Measurements from ENCODE around the gene SCP2. TPM values are rescaled to one million over a fixed set of nuclear protein-coding genes. Genes with fewer than 3 reads are reported as not detected.

Gene SCP2
- total RNA-seq, 2 donors from 2014 or later, result 50.8 to 54.3 TPM

- Mint-ChIP-seq H3K27me3 (ENCODE audit: low read depth) (no peaks in the 10 kb centered on the region), H3K9me3 (no peaks in the 10 kb centered on the region), H3K27ac (no peak overlapping the region), H3K4me3 (no peak overlapping the region), H3K36me3 (ENCODE audit: insufficient read depth in 2 of 2) (no peaks in the 10 kb centered on the region), H3K4me1 (ENCODE audit: low read depth) (no peaks in the 10 kb centered on the region)
- DNase-seq, result no peak
- ATAC-seq (replicated peaks in 1 of 2), result no peak
Measured at GRCh38 chr1:53090227-53091147, 163.4 kb downstream of the SCP2 start.

- no peak overlapping the region for H3K27ac Mint-ChIP-seq
- no peaks in the 10 kb centered on the region for H3K27me3 Mint-ChIP-seq (ENCODE audit: low read depth)
- no peaks in the 10 kb centered on the region for H3K4me1 Mint-ChIP-seq (ENCODE audit: low read depth)
- H3K4me3 Mint-ChIP-seq, result no peak overlapping the region
- ATAC-seq (replicated peaks in 1 of 2) (no peak), DNase-seq (no peak)
- H3K36me3 Mint-ChIP-seq (ENCODE audit: insufficient read depth in 2 of 2), result no peaks in the 10 kb centered on the region
- H3K9me3 Mint-ChIP-seq, result no peaks in the 10 kb centered on the region
Measured at GRCh38 chr1:53091841-53092645, 165.0 kb downstream of the SCP2 start.

- Mint-ChIP-seq H3K4me1 (ENCODE audit: low read depth) (no peaks in the 10 kb centered on the region), H3K27me3 (ENCODE audit: low read depth) (no peaks in the 10 kb centered on the region), H3K4me3 (no peak overlapping the region), H3K9me3 (no peaks in the 10 kb centered on the region), H3K36me3 (ENCODE audit: insufficient read depth in 2 of 2) (no peaks in the 10 kb centered on the region), H3K27ac (no peak overlapping the region)
- no peak for DNase-seq
- no peak for ATAC-seq (replicated peaks in 1 of 2)
Measured at GRCh38 chr1:53092659-53093450, 165.8 kb downstream of the SCP2 start.

GRCh38 chr1:53093451-53093754, 166.3 kb downstream of the SCP2 start:
- Mint-ChIP-seq H3K9me3 (no peaks in the 10 kb centered on the region), H3K4me3 (no peak overlapping the region), H3K27ac (no peak overlapping the region), H3K36me3 (ENCODE audit: insufficient read depth in 2 of 2) (no peaks in the 10 kb centered on the region), H3K27me3 (ENCODE audit: low read depth) (no peaks in the 10 kb centered on the region), H3K4me1 (ENCODE audit: low read depth) (no peaks in the 10 kb centered on the region)
- no peak for DNase-seq
- ATAC-seq (replicated peaks in 1 of 2), result no peak

- H3K4me3 Mint-ChIP-seq, result no peak overlapping the region
- no peaks in the 10 kb centered on the region for H3K9me3 Mint-ChIP-seq
- H3K4me1 Mint-ChIP-seq (ENCODE audit: low read depth), result no peaks in the 10 kb centered on the region
- DNase-seq (no peak), ATAC-seq (replicated peaks in 1 of 2) (no peak)
- no peaks in the 10 kb centered on the region for H3K27me3 Mint-ChIP-seq (ENCODE audit: low read depth)
- H3K27ac Mint-ChIP-seq, result no peak overlapping the region
- H3K36me3 Mint-ChIP-seq (ENCODE audit: insufficient read depth in 2 of 2), result no peaks in the 10 kb centered on the region
Measured at GRCh38 chr1:53093778-53094532, 166.9 kb downstream of the SCP2 start.

- Mint-ChIP-seq H3K27ac (no peak overlapping the region), H3K27me3 (ENCODE audit: low read depth) (no peaks in the 10 kb centered on the region), H3K4me1 (ENCODE audit: low read depth) (no peaks in the 10 kb centered on the region), H3K36me3 (ENCODE audit: insufficient read depth in 2 of 2) (no peaks in the 10 kb centered on the region), H3K9me3 (no peaks in the 10 kb centered on the region), H3K4me3 (no peak overlapping the region)
- ATAC-seq (replicated peaks in 1 of 2), result no peak
- no peak for DNase-seq
Measured at GRCh38 chr1:53094533-53094919, 167.4 kb downstream of the SCP2 start.

Other genes with a start within 250 kb of the SCP2 start
- gene COA7, start 228.9 kb upstream of the SCP2 start, total RNA-seq, result 10 to 100 TPM; 13.8 to 20.4 TPM
- gene ZYG11B, start 200.8 kb upstream of the SCP2 start, total RNA-seq, result 10 to 100 TPM; 13.4 to 13.9 TPM
- gene ZYG11A, start 84.5 kb upstream of the SCP2 start, total RNA-seq, result under 1 TPM; 0.35 to 0.72 TPM
- 100 to 1,000 TPM in 1 of 2 donors, 10 to 100 TPM in 1; 93.6 to 104 TPM for gene ECHDC2, start 5.5 kb upstream of the SCP2 start, total RNA-seq
- not detected for gene PODN, start 134.9 kb downstream of the SCP2 start, total RNA-seq
- gene SLC1A7, start 215.4 kb downstream of the SCP2 start, total RNA-seq, result not detected

Measured in activated T-cell treated with anti-CD3 and anti-CD28 coated beads, Interleukin-2, amount 50 U/mL, for 72 hours (primary cell).